ENCODE results near the gene CCDC33. TPM values are rescaled to one million over a fixed set of nuclear protein-coding genes. Genes with fewer than 3 reads are reported as not detected.

Gene CCDC33
- total RNA-seq, 4 donors from 2014 or later: 0.40 TPM; not detected in 3

- Histone ChIP-seq H3K27me3 (no peaks in the 10 kb centered on the region), H3K27ac (no peak overlapping the region), H3K36me3 (no peaks in the 10 kb centered on the region), H3K9me3 (no peaks in the 10 kb centered on the region), H3K4me3 (no peak overlapping the region), H3K4me1 (peaks cover 0 to 8% (median 0%) of the 10 kb centered on the region in 4 donors)
- TF ChIP-seq, protein P1, sequence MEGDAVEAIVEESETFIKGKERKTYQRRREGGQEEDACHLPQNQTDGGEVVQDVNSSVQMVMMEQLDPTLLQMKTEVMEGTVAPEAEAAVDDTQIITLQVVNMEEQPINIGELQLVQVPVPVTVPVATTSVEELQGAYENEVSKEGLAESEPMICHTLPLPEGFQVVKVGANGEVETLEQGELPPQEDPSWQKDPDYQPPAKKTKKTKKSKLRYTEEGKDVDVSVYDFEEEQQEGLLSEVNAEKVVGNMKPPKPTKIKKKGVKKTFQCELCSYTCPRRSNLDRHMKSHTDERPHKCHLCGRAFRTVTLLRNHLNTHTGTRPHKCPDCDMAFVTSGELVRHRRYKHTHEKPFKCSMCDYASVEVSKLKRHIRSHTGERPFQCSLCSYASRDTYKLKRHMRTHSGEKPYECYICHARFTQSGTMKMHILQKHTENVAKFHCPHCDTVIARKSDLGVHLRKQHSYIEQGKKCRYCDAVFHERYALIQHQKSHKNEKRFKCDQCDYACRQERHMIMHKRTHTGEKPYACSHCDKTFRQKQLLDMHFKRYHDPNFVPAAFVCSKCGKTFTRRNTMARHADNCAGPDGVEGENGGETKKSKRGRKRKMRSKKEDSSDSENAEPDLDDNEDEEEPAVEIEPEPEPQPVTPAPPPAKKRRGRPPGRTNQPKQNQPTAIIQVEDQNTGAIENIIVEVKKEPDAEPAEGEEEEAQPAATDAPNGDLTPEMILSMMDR (IDR thresholded peaks at IDR 0.05): no peak
- no peak for TF ChIP-seq POLR2A (IDR thresholded peaks at IDR 0.05)
- DNase-seq: no peak
Observed at GRCh38 chr15:74228723-74229081, 7.4 kb upstream of the CCDC33 start.

DNA sequence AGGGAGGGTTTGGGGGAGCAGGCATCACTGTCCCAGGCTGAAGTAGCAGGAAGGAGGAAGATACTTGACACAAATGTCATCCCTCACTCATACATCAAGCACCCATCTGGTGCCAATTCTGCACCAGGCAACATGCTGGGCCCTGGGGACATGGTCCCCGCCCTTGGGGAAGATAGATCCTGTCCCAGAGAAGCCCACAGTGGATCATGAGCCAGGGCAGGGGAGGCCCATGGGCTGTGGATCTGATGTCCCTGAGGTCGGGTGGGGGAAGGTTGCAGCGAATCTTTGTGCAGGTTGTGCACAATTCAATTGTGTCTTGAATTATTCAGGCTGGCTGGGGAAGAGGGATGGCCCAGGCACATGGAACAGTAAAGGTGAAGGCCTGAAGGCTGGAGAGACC is 6.4 kb upstream of the CCDC33 start:
- no peak overlapping the region for H3K27ac ChIP-seq
- no peaks in the 10 kb centered on the region for H3K9me3 ChIP-seq
- no peak for TF ChIP-seq POLR2A (IDR thresholded peaks at IDR 0.05)
- TF ChIP-seq, protein P1 (IDR thresholded peaks at IDR 0.05): no peak
- no peaks in the 10 kb centered on the region for H3K27me3 ChIP-seq
- H3K36me3 ChIP-seq: no peaks in the 10 kb centered on the region
- DNase-seq: no peak
- no peak overlapping the region for H3K4me3 ChIP-seq
- H3K4me1 ChIP-seq: peaks cover 0 to 8% (median 0%) of the 10 kb centered on the region in 4 donors

- Histone ChIP-seq H3K4me3 (no peak overlapping the region), H3K9me3 (no peaks in the 10 kb centered on the region), H3K27me3 (no peaks in the 10 kb centered on the region), H3K36me3 (no peaks in the 10 kb centered on the region), H3K27ac (no peak overlapping the region), H3K4me1 (peaks cover 0 to 8% (median 0%) of the 10 kb centered on the region in 4 donors)
- TF ChIP-seq, protein P1 (IDR thresholded peaks at IDR 0.05): no peak
- TF ChIP-seq POLR2A (IDR thresholded peaks at IDR 0.05): no peak
- DNase-seq: no peak
Observed at GRCh38 chr15:74231475-74231874, 4.7 kb upstream of the CCDC33 start.

GRCh38 chr15:74233373-74233772 is 2.8 kb upstream of the CCDC33 start:
- TF ChIP-seq POLR2A (IDR thresholded peaks at IDR 0.05): no peak
- TF ChIP-seq, protein P1 (IDR thresholded peaks at IDR 0.05): no peak
- H3K27ac ChIP-seq: no peak overlapping the region
- H3K4me3 ChIP-seq: no peak overlapping the region
- H3K4me1 ChIP-seq: peaks cover 0 to 6% (median 0%) of the 10 kb centered on the region in 4 donors
- H3K9me3 ChIP-seq: no peaks in the 10 kb centered on the region
- no peaks in the 10 kb centered on the region for H3K36me3 ChIP-seq
- no peak for DNase-seq
- no peaks in the 10 kb centered on the region for H3K27me3 ChIP-seq

DNA sequence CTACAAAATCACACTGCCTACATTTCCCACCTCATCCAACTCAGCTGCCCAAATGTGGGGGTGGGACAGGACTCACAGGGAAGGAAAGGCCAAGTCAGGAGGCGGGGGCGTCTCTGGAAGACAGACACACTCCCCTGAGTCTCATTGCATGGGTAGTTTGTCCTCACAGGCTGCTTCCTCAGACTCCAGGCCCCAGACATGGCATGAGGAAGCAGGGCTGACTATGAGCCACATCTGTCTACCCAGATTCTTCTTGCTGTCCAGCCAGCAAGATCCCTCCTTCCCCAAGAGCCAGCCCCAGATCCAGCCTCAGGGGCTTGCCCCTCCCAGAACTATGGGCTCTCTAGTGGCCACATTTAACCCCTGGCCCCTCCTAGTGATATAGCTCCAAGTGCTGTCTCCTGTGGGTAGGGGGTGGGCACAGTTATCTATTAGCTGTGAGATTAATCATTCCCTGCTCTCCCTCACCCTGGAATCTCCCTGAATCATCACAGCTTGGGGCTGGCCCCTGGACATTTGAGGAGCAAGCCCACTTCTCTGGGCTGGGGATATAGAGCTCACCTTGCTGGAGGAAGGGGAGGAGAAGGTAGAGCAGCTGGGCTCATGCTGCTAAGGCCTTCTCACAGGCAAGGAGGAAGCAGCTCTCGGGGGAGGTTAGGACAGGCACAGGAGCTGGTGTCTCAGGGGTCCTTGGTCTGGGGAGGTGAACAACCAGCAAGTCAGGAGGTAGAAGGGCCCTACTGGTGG is 2.1 kb upstream of the CCDC33 start:
- Histone ChIP-seq H3K4me3 (no peak overlapping the region), H3K27me3 (no peaks in the 10 kb centered on the region), H3K4me1 (no peaks in the 10 kb centered on the region), H3K36me3 (no peaks in the 10 kb centered on the region), H3K27ac (no peak overlapping the region), H3K9me3 (no peaks in the 10 kb centered on the region)
- TF ChIP-seq POLR2A (IDR thresholded peaks at IDR 0.05): no peak
- TF ChIP-seq, protein P1 (IDR thresholded peaks at IDR 0.05): no peak
- no peak for DNase-seq

DNA sequence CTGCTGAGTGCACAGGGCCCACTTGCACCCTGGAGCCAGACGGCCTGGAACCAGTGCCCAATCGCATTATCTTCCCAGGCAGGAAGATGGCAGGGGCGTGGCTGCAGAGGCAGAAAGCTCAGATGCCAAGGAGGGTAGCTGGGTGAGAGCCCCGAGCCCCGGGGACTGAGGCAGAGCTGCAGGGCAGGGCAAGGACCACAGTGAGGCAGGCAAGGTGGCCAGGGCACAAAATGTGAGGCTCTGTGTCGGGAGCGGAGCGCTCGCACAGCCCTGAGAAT is 1.6 kb upstream of the CCDC33 start:
- Histone ChIP-seq H3K27ac (no peak overlapping the region), H3K4me3 (no peak overlapping the region), H3K36me3 (no peaks in the 10 kb centered on the region), H3K9me3 (no peaks in the 10 kb centered on the region), H3K4me1 (peaks cover 0 to 2% (median 0%) of the 10 kb centered on the region in 4 donors), H3K27me3 (no peaks in the 10 kb centered on the region)
- TF ChIP-seq, protein P1 (IDR thresholded peaks at IDR 0.05): no peak
- TF ChIP-seq POLR2A (IDR thresholded peaks at IDR 0.05): no peak
- no peak for DNase-seq
